IMR-90 (cell line): ENCODE data around the gene MTHFD2L. TPM values are rescaled to one million over a fixed set of nuclear protein-coding genes. Genes with fewer than 3 reads are reported as not detected.
A peak's percentile ranks its signal among the peaks of the same experiment; 100 is the strongest.

Source experiments
- ATAC-seq: fragments of 200-7000 bp; cut with Tn5 transposase; 2 replicates; pipeline ENCODE4 v1.9.1; 2020; ENCODE audit warnings: low read depth, mild to moderate bottlenecking, moderate library complexity
- BruUV-seq: library from RNA; stranded (reverse); fragments of 400-500 nt; replicated peaks from 2 replicates; lab custom pipeline; 2021; lab: Mats Ljungman, UMichigan
- CTCF ChIA-PET: fragments of 300-600 bp; formaldehyde crosslinking; extraction: SDS; loops from one replicate; lab custom pipeline; 2021; ENCODE audit warnings: antibody characterized with exemption; lab: Yijun Ruan, JAX
- POLR2A ChIA-PET: fragments of 300-600 bp; sonication (Branson Sonifier 250); formaldehyde crosslinking; loops from one replicate; lab custom pipeline; 2022; ENCODE audit warnings: antibody characterized with exemption; ENCODE audit not compliant: unreplicated experiment; lab: Charles Lee
- DNase-seq: peaks from one replicate; pipeline ENCODE4 v3.0.0; 2013
- H2AFZ ChIP-seq: replicated peaks from 2 replicates; pipeline ENCODE3; 2013; ENCODE audit warnings: low read length, mild to moderate bottlenecking; ENCODE audit not compliant: poor library complexity
- H2AK5ac ChIP-seq: 2 replicates; pipeline ENCODE4 v1.6.1; 2013; ENCODE audit warnings: low read depth, low read length, inconsistent platforms
- H2AK9ac ChIP-seq: replicated peaks from 2 replicates; pipeline ENCODE3; 2013; ENCODE audit warnings: mild to moderate bottlenecking, low read depth, low read length, moderate library complexity; ENCODE audit not compliant: poor library complexity
- H2BK120ac ChIP-seq: 2 replicates; pipeline ENCODE4 v1.6.1; 2013; ENCODE audit warnings: low read depth, low read length, inconsistent platforms
- H2BK15ac ChIP-seq: 3 replicates; pipeline ENCODE4 v1.6.1; 2013; ENCODE audit warnings: low read depth, low read length, inconsistent platforms
- H2BK20ac ChIP-seq: 2 replicates; pipeline ENCODE4 v1.6.1; 2013; ENCODE audit warnings: low read depth, mild to moderate bottlenecking, inconsistent platforms, low read length, moderate library complexity
- H2BK5ac ChIP-seq: 2 replicates; pipeline ENCODE4 v1.6.1; 2013; ENCODE audit warnings: mild to moderate bottlenecking, low read depth, low read length, inconsistent platforms; ENCODE audit not compliant: poor library complexity, severe bottlenecking
- H3K14ac ChIP-seq: replicated peaks from 2 replicates; pipeline ENCODE4 v1.6.1; 2013; ENCODE audit warnings: low read depth, low read length, inconsistent platforms
- H3K18ac ChIP-seq: 2 replicates; pipeline ENCODE4 v1.6.1; 2013; ENCODE audit warnings: low read depth, low read length, control low read depth
- H3K23ac ChIP-seq: 2 replicates; pipeline ENCODE4 v1.6.1; 2013; ENCODE audit warnings: low read depth, low read length, inconsistent platforms
- H3K27ac ChIP-seq: 2 replicates; pipeline ENCODE4 v1.5.1; 2013; ENCODE audit warnings: mild to moderate bottlenecking, control low read depth, low read length; ENCODE audit not compliant: insufficient read depth
- H3K27me3 ChIP-seq: 2 replicates; pipeline ENCODE4 v1.6.1; 2013; ENCODE audit warnings: low read length; ENCODE audit not compliant: control insufficient read depth, insufficient read depth
- H3K36me3 ChIP-seq: 2 replicates; pipeline ENCODE4 v1.6.1; 2013; ENCODE audit warnings: low read length, mixed read lengths; ENCODE audit not compliant: control insufficient read depth, insufficient read depth
- H3K4ac ChIP-seq: 2 replicates; pipeline ENCODE4 v1.6.1; 2013; ENCODE audit warnings: low read depth, low read length, inconsistent platforms
- H3K4me1 ChIP-seq: 2 replicates; pipeline ENCODE4 v1.6.1; 2013; ENCODE audit warnings: low read length, mixed read lengths; ENCODE audit not compliant: control insufficient read depth, insufficient read depth
- H3K4me2 ChIP-seq: 2 replicates; pipeline ENCODE4 v1.6.1; 2013; ENCODE audit warnings: low read depth, mild to moderate bottlenecking, control low read depth, low read length, moderate library complexity
- H3K4me3 ChIP-seq: 2 replicates; pipeline ENCODE4 v1.5.1; 2013; ENCODE audit warnings: low read depth, mild to moderate bottlenecking, control low read depth, low read length, moderate library complexity; ENCODE audit not compliant: insufficient read depth
- H3K56ac ChIP-seq: 2 replicates; pipeline ENCODE4 v1.6.1; 2013; ENCODE audit warnings: low read length, inconsistent platforms; ENCODE audit not compliant: insufficient read depth; ENCODE audit errors: extremely low read depth
- H3K79me1 ChIP-seq, 2 experiments: 2 replicates each; pipeline ENCODE4 v1.6.1; 2013; ENCODE audit warnings: low read length in 2 of 2, inconsistent platforms in 1 of 2, low read depth in 1 of 2
- H3K9ac ChIP-seq: 2 replicates; pipeline ENCODE4 v1.6.1; 2013; ENCODE audit warnings: low read depth, low read length, control low read depth
- H3K9me1 ChIP-seq: 2 replicates; pipeline ENCODE4 v1.6.1; 2013; ENCODE audit warnings: low read length, inconsistent platforms; ENCODE audit not compliant: insufficient read depth
- H3K9me3 ChIP-seq: 2 replicates; pipeline ENCODE4 v1.6.1; 2013; ENCODE audit warnings: low read length; ENCODE audit not compliant: control insufficient read depth, insufficient read depth
- H4K20me1 ChIP-seq: 2 replicates; pipeline ENCODE4 v1.6.1; 2013; ENCODE audit warnings: low read length, inconsistent platforms; ENCODE audit not compliant: insufficient read depth
- H4K5ac ChIP-seq: 2 replicates; pipeline ENCODE4 v1.6.1; 2013; ENCODE audit warnings: mild to moderate bottlenecking, low read depth, low read length, control low read depth
- H4K8ac ChIP-seq, 2 experiments: 2 replicates each; pipeline ENCODE4 v1.6.1; 2013; ENCODE audit warnings: low read depth in 2 of 2, low read length in 2 of 2, control low read depth in 1 of 2, inconsistent platforms in 1 of 2
- H4K91ac ChIP-seq: 2 replicates; pipeline ENCODE4 v1.6.1; 2013; ENCODE audit warnings: low read depth, low read length, inconsistent platforms; ENCODE audit not compliant: insufficient read depth
- BHLHE40 ChIP-seq: fragments of 150-350 bp; IDR thresholded peaks from 2 replicates; pipeline ENCODE4 v1.6.1; 2016; ENCODE audit warnings: mild to moderate bottlenecking, low read depth, low read length
- CEBPB ChIP-seq: IDR thresholded peaks from 2 replicates; pipeline ENCODE4 v1.6.1; 2012; ENCODE audit warnings: low read depth, low read length, improper control_type of control experiment
- CHD1 ChIP-seq: IDR thresholded peaks from 2 replicates; pipeline ENCODE4 v1.6.1; 2012; ENCODE audit warnings: low read depth, low read length, improper control_type of control experiment
- FOS ChIP-seq: fragments of 150-350 bp; IDR thresholded peaks from 2 replicates; pipeline ENCODE4 v1.6.1; 2016; ENCODE audit warnings: low read depth, low read length
- MXI1 ChIP-seq: IDR thresholded peaks from 2 replicates; pipeline ENCODE4 v1.6.1; 2012; ENCODE audit warnings: low read depth, mild to moderate bottlenecking, low read length, moderate library complexity, borderline replicate concordance
- NFE2L2 ChIP-seq: fragments of 150-350 bp; IDR thresholded peaks from 2 replicates; pipeline ENCODE4 v1.6.1; 2016; ENCODE audit warnings: low read depth, mild to moderate bottlenecking, low read length
- RAD21 ChIP-seq: IDR thresholded peaks from 2 replicates; pipeline ENCODE4 v1.6.1; 2012; ENCODE audit warnings: low read length, improper control_type of control experiment
- RCOR1 ChIP-seq: IDR thresholded peaks from 2 replicates; pipeline ENCODE4 v1.6.1; 2012; ENCODE audit warnings: mild to moderate bottlenecking, low read length, improper control_type of control experiment; ENCODE audit not compliant: insufficient replicate concordance
- WGBS, 2 experiments: methylation state at CpG; one replicate each; pipeline versions ENCODE4 v1.1.5 to v1.1.7; 2013; ENCODE audit warnings: missing lambda C conversion rate in 2 of 2; ENCODE audit not compliant: insufficient read length in 1 of 2; ENCODE audit errors: extremely low coverage in 2 of 2; 5-methylcytosine and 5-hydroxymethylcytosine counted together
- dilution Hi-C: fragments of 300-500 bp; cut with HindIII; formaldehyde crosslinking; loops from one replicate; pipeline ENCODE4 v1.14.3; 2018; ENCODE audit warnings: low sequenced_read_pairs; ENCODE audit not compliant: unreplicated experiment
- in situ Hi-C: fragments of 300-500 bp; cut with MboI; formaldehyde crosslinking; loops from 3 replicates; pipeline ENCODE4 v1.14.3; 2019; ENCODE audit warnings: low sequenced_read_pairs, inconsistent platforms, mixed read lengths
- intact Hi-C: fragments of 100-400 bp; cut with micrococcal nuclease; formaldehyde crosslinking; loops from 2 replicates; pipeline ENCODE4 v1.10.0; 2022
- polyA plus RNA-seq, 3 experiments: library from polyadenylated mRNA; depleted of rRNA; stranded (reverse); fragments of >200 nt; gene quantifications; 2 replicates each; pipeline ENCODE4 v1.2.3, GENCODE V29; 2012; ENCODE audit warnings: low replicate concordance in 1 of 3
- total RNA-seq: library from RNA; depleted of rRNA; stranded (reverse); fragments of >200 nt; gene quantifications from 2 replicates; pipeline ENCODE4 v1.2.3, GENCODE V29; 2012
- TF ChIP-seq, protein P1 (sequence below): fragments of 150-350 bp; IDR thresholded peaks from 2 replicates; pipeline ENCODE4 v1.6.1; 2017; ENCODE audit warnings: mild to moderate bottlenecking, antibody characterized with exemption, low read length, low read depth

Gene MTHFD2L
- total and polyA plus RNA-seq, 2 of the 4 experiments (the other 2 are of a cell fraction): 2.8 to 4.3 TPM

DNA sequence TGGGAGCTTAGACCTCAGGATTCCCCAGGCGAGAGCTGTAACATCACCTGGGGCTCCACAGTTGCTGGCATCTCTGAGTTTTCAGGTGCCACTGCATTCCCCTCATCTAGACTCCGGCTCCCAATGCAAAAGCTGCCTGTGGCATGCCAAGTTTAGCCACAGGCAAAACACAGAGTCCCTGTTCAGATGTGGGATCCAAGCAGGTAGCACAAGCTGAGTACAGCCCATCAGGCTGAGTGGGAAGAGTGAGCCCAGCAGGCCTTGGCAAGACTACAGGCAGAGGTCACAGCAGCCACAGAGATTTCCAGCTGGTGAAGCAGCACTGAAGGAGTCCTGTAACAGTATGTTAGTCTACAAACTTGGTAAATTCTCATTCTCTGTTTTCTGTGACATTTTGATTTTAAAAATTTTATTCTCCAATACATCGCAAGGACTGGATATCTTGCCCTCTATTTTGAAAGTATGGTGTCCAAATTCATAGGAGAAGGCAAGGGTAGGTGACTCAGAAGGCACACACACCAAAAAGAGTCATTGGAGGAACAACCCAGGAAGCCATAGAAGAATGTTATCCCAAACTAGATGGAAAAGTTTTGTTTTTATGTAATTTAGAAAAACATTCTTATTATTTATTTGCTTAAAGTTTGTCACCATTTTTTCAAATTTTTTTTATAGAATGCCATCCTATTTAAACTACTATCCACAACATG is 45.4 kb upstream of the MTHFD2L start:
- Histone ChIP-seq H3K9me1 (peaks cover 2% of the 10 kb centered on the region), H3K18ac (no peak overlapping the region), H3K27ac (no peak overlapping the region), H2AK9ac (no peak overlapping the region), H4K5ac (no peak overlapping the region), H3K79me1 (no peaks in the 10 kb centered on the region), H3K9ac (no peak overlapping the region), H3K56ac (no peak overlapping the region), H2AK5ac (peak overlapping the region; percentile 79; the same call in 1 of the 2 replicates), H3K14ac (no peak overlapping the region; the same call in 1 of the 2 replicates), H4K20me1 (peaks cover 3% of the 10 kb centered on the region; the same call in 1 of the 2 replicates), H3K27me3 (no peaks in the 10 kb centered on the region), H3K4me1 (peaks cover 12% of the 10 kb centered on the region), H4K8ac (peak overlapping the region in 1 of 2 experiments; percentile 25; a peak in 1 of 4 replicates), H3K4me2 (no peak overlapping the region), H3K36me3 (no peaks in the 10 kb centered on the region), H2BK5ac (peak overlapping the region; percentile 3), H3K4ac (peak overlapping the region; percentile 34), H2BK15ac (peak overlapping the region; percentile 23; the same call in 2 of the 3 replicates), H3K4me3 (no peak overlapping the region), H2BK20ac (peak overlapping the region; percentile 16), H3K23ac (no peak overlapping the region), H3K9me3 (no peaks in the 10 kb centered on the region), H4K91ac (no peak overlapping the region; the same call in 1 of the 2 replicates), H2AFZ (no peak overlapping the region), H2BK120ac (peak overlapping the region; percentile 47; the same call in 1 of the 2 replicates)
- ChIA-PET POLR2A (no interaction called here), CTCF (no interaction called here)
- peak; percentile 61 for DNase-seq
- intact Hi-C loops: no loop called here
- ATAC-seq: no peak
- TF ChIP-seq MXI1 (no peak), NFE2L2 (no peak), CHD1 (no peak), RAD21 (no peak), RCOR1 (no peak), FOS (no peak), CEBPB (no peak), BHLHE40 (no peak)
- TF ChIP-seq, protein P1, sequence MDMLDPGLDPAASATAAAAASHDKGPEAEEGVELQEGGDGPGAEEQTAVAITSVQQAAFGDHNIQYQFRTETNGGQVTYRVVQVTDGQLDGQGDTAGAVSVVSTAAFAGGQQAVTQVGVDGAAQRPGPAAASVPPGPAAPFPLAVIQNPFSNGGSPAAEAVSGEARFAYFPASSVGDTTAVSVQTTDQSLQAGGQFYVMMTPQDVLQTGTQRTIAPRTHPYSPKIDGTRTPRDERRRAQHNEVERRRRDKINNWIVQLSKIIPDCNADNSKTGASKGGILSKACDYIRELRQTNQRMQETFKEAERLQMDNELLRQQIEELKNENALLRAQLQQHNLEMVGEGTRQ: no peak
- no TSS peak for BruUV-seq
- 92% methylated on average over 2 of the region's 3 CpGs; no CpG with 5 or more reads in 1 of the 2 experiments for WGBS, 2 experiments
- dilution Hi-C loops: no loop called here
- in situ Hi-C loops: loop anchor here (10.0 to 25.0 kb wide), 2 partner anchors 448 to 800 kb away; no protein-coding TSS in a partner anchor
